Measurements from ENCODE around the gene TET3. TPM values are rescaled to one million over a fixed set of nuclear protein-coding genes. Genes with fewer than 3 reads are reported as not detected.

TET3 gene
- total and polyA plus RNA-seq, 2 of the 4 experiments (the other 2 are of a cell fraction) = 1.6 to 1.8 TPM

- no peak overlapping the region for H3K27ac ChIP-seq (ENCODE audit: insufficient read depth, low read length)
- intact Hi-C loops (cut with micrococcal nuclease) = no loop called here
- peaks cover 32% of the 10 kb centered on the region for H3K9me1 ChIP-seq (ENCODE audit: insufficient read depth, low read length)
- ChIA-PET CTCF (interaction anchor here (0.6 kb wide), 1 partner anchor 10 kb away, joined by 3 read pairs; no protein-coding TSS in a partner anchor), POLR2A (ENCODE audit: unreplicated experiment) (no interaction called here)
- H4K91ac ChIP-seq (ENCODE audit: insufficient read depth, low read depth, low read length) = no peak overlapping the region
- in situ Hi-C loops (cut with MboI; ENCODE audit: low sequenced_read_pairs) = no loop called here
- peaks cover 15% of the 10 kb centered on the region for H3K36me3 ChIP-seq (ENCODE audit: control insufficient read depth, insufficient read depth, low read length)
- no peak overlapping the region for H3K9ac ChIP-seq (ENCODE audit: low read depth, low read length)
- H2AFZ ChIP-seq (replicated peaks; ENCODE audit: low read length, poor library complexity) = no peak overlapping the region
- H3K14ac ChIP-seq (replicated peaks; ENCODE audit: low read depth, low read length) = no peak overlapping the region
- no peak overlapping the region for H3K4me2 ChIP-seq (ENCODE audit: low read depth, low read length)
- H2AK9ac ChIP-seq (replicated peaks; ENCODE audit: low read depth, low read length, poor library complexity) = no peak overlapping the region
- H4K5ac ChIP-seq (ENCODE audit: low read depth, low read length) = no peak overlapping the region
- TF ChIP-seq CHD1 (IDR thresholded peaks at IDR 0.05; ENCODE audit: low read depth, low read length) = no peak
- peak; percentile 38 for TF ChIP-seq RAD21 (IDR thresholded peaks at IDR 0.05; ENCODE audit: low read length)
- TF ChIP-seq POLR2A (IDR thresholded peaks at IDR 0.05; ENCODE audit: low read depth, low read length) = no peak
- TF ChIP-seq MXI1 (IDR thresholded peaks at IDR 0.05; ENCODE audit: borderline replicate concordance, low read depth, low read length) = no peak
- no peak for TF ChIP-seq CTCF (conservative IDR thresholded peaks at IDR 0.05; ENCODE audit: low read depth, low read length)
- no peak for TF ChIP-seq BHLHE40 (IDR thresholded peaks at IDR 0.05; ENCODE audit: low read depth, low read length)
- TF ChIP-seq CEBPB (IDR thresholded peaks at IDR 0.05; ENCODE audit: low read depth, low read length) = peak; percentile 45; the same call in 1 of the 2 replicates
- peak; percentile 21; the same call in 1 of the 2 replicates for TF ChIP-seq SMC3 (IDR thresholded peaks at IDR 0.05; ENCODE audit: low read depth, low read length)
- no peak for TF ChIP-seq NFE2L2 (IDR thresholded peaks at IDR 0.05; ENCODE audit: low read depth, low read length)
- H3K9me3 ChIP-seq (ENCODE audit: control insufficient read depth, insufficient read depth, low read length) = no peaks in the 10 kb centered on the region
- BruUV-seq (replicated peaks) = no TSS peak
- H4K20me1 ChIP-seq (ENCODE audit: insufficient read depth, low read length) = peaks cover 87% of the 10 kb centered on the region
- H3K27me3 ChIP-seq (ENCODE audit: control insufficient read depth, insufficient read depth, low read length) = no peaks in the 10 kb centered on the region
- H3K79me1 ChIP-seq (ENCODE audit: low read depth in 1 of 2, low read length in 2 of 2) = peaks cover 44 to 75% of the 10 kb centered on the region in 2 experiments
- H2BK120ac ChIP-seq (ENCODE audit: low read depth, low read length) = no peak overlapping the region; the same call in 1 of the 2 replicates
- H2BK15ac ChIP-seq (ENCODE audit: low read depth, low read length) = no peak overlapping the region
- H2BK5ac ChIP-seq (ENCODE audit: low read depth, low read length, poor library complexity, severe bottlenecking) = peak overlapping the region; percentile 63
- H3K56ac ChIP-seq (ENCODE audit: extremely low read depth, insufficient read depth, low read length) = no peak overlapping the region
- H4K8ac ChIP-seq (ENCODE audit: low read depth in 2 of 2, low read length in 2 of 2) = no peak overlapping the region
- no peak overlapping the region for H3K4me3 ChIP-seq (ENCODE audit: insufficient read depth, low read depth, low read length)
- peak overlapping the region; percentile 21 for H2AK5ac ChIP-seq (ENCODE audit: low read depth, low read length)
- peaks cover 15% of the 10 kb centered on the region for H3K4me1 ChIP-seq (ENCODE audit: control insufficient read depth, insufficient read depth, low read length)
- dilution Hi-C loops (cut with HindIII; ENCODE audit: low sequenced_read_pairs, unreplicated experiment) = no loop called here
- DNase-seq (peak; percentile 50), ATAC-seq (ENCODE audit: low read depth) (peak; percentile 59)
- 0 out of 2 replicates have a peak overlapping the region, but pooled peaks have one; percentile 5 for H2BK20ac ChIP-seq (ENCODE audit: low read depth, low read length)
- no CpG with 5 or more reads among the region's 2 CpGs for WGBS, 2 experiments (ENCODE audit: extremely low coverage in 2 of 2, insufficient read length in 1 of 2)
- peak overlapping the region; percentile 36; the same call in 1 of the 2 replicates for H3K23ac ChIP-seq (ENCODE audit: low read depth, low read length)
- H3K18ac ChIP-seq (ENCODE audit: low read depth, low read length) = no peak overlapping the region
- no peak overlapping the region for H3K4ac ChIP-seq (ENCODE audit: low read depth, low read length)
Measured at GRCh38 chr2:73939419-73939818, 45.3 kb upstream of the TET3 start.
